ENCODE measurements around the gene RAI14.

DNA sequence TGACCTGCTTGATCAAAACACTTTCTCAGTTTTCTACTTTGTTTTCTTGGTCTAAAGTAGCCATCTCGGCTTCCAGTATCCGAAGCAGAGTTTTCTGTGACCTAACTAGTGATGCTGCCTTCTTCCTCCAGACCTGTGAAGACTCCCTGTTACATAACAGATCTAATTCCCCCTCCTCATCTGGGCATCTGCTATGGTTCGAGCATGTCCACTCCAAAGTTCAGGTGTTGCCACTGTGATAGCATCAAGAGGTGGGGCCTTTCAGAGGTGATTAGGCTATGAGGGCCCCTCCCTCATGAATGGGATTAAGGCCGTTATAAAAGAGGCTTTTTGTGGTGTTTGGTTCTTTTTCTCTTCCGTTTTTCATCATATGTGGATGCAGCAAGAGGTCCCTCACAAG lies 203.1 kb downstream of the RAI14 start:
- TF ChIP-seq, protein P1, sequence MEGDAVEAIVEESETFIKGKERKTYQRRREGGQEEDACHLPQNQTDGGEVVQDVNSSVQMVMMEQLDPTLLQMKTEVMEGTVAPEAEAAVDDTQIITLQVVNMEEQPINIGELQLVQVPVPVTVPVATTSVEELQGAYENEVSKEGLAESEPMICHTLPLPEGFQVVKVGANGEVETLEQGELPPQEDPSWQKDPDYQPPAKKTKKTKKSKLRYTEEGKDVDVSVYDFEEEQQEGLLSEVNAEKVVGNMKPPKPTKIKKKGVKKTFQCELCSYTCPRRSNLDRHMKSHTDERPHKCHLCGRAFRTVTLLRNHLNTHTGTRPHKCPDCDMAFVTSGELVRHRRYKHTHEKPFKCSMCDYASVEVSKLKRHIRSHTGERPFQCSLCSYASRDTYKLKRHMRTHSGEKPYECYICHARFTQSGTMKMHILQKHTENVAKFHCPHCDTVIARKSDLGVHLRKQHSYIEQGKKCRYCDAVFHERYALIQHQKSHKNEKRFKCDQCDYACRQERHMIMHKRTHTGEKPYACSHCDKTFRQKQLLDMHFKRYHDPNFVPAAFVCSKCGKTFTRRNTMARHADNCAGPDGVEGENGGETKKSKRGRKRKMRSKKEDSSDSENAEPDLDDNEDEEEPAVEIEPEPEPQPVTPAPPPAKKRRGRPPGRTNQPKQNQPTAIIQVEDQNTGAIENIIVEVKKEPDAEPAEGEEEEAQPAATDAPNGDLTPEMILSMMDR (conservative IDR thresholded peaks at IDR 0.05; ENCODE audit: low read depth, low read length), result no peak
- no peak for TF ChIP-seq EZH2 (IDR thresholded peaks at IDR 0.05; ENCODE audit: borderline replicate concordance, low read depth, low read length, poor library complexity, severe bottlenecking)

Measured in A673 (cell line).